Activated CD4-positive, alpha-beta T cell treated with anti-CD3 and anti-CD28 coated beads, Interleukin-2, amount 50 U/mL, for 4 hours (primary cell): ENCODE measurements around the gene MEGF11.

Experiments
- DNase-seq, 2 experiments: peaks; one replicate each; pipeline ENCODE4 v3.0.0-alpha.2; 2020

MEGF11 gene

DNA sequence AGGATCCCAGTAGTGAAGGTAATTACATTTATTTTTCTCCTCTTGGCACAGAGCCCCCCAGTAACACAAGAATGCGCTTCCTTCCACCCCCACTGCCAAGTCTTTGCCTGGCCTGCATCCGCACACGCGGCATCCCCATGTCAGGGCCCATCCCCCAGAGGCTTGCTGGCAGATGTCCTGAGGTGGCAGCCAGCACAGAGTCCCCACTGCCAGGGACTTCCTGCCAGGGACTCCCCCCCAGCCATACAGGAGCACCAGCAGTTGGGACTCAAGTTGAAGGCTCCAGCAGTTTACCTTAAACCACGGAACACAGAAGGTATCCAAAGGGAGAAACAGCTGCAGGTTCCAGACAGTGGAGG, 41.0 kb downstream of the MEGF11 start:
- DNase-seq = no peak

- DNase-seq = no peak
Measured at GRCh38 chr15:66211670-66212562, 41.6 kb downstream of the MEGF11 start.

- no peak for DNase-seq
Measured at GRCh38 chr15:66210684-66211083, 42.9 kb downstream of the MEGF11 start.

- no peak for DNase-seq
Measured at GRCh38 chr15:66198757-66199156, 54.8 kb downstream of the MEGF11 start.

- no peak for DNase-seq
Measured at GRCh38 chr15:66196602-66197001, 56.9 kb downstream of the MEGF11 start.

GRCh38 chr15:66195621-66196230, 57.8 kb downstream of the MEGF11 start:
- no peak for DNase-seq

DNA sequence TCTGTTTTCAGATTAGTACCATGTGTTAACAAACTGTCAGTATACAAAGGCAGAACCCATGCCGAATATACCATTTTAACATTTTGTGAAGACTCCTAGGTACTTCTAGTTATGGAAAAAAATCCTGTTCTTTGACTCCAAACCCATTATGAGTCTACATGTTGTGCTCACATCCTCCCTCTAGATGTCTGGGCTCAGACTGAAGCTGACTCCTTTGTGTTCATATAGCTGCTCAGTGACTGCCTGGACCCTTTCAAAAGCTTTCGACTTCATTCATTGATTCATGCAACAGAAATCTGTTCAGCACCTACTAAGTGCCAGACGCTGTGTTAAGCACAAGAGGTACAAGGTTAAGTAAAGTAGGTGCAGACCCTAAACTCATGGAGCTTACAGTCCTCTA, 60.5 kb downstream of the MEGF11 start:
- DNase-seq = no peak

DNA sequence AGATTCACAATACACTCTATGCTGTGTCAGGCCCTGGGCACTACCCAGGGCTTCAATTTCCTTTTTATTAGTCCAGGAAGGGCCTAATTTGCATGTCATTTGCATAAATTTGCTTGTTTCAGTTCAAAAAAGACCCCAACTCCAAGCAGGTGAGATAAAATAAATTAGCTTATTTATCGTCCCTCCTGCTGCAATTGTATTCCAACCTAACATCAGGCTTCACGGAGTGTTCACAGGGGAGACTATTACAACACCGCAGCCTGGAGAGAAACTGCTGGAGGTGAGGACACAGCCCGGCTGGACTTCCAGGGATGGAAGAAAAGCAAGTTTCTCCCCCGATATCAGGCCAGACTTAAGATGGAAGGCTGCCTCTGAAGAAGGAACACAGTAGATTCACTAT, 62.8 kb downstream of the MEGF11 start:
- no peak for DNase-seq

- DNase-seq = no peak
Measured at GRCh38 chr15:66189291-66189690, 64.3 kb downstream of the MEGF11 start.

GRCh38 chr15:66188464-66188863, 65.1 kb downstream of the MEGF11 start:
- DNase-seq = no peak

- DNase-seq = no peak
Measured at GRCh38 chr15:66187271-66187670, 66.3 kb downstream of the MEGF11 start.

DNA sequence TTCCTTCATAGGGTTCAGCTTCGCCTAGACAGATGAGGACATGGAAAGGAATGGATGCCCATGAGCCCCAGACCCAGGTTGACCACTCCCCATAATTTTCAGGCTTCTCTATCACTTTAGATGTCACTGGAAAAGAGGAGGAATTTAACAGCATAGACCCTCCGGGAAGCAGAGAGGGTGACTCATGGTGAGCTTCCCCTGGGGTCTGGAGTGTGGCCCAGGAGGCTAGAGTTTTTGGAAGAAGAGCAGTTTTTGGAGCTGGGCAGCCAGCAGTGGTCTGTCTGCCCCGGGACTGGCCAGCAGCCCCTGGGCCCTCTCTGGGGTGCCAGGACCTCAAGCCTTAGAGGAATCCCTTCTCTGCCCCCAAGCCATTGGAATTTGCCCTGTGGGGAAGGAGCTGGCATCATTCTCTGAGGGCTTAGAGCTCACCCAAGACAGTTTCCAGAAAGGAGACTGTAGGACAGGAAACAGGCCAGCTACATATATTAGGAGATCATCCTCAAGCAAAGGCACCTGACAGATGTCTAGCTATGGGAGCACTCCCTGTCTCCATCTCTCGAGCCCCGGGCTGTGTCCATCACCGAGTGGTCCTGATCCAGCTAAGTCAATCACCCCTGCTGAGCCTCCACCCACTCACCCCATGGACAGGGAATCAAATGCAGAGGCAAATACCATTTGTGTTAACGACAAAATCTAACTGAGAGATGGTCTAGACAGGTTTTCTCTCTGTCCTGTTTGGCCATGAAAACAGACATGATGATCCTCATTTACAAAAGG, 67.3 kb downstream of the MEGF11 start:
- no peak for DNase-seq

DNA sequence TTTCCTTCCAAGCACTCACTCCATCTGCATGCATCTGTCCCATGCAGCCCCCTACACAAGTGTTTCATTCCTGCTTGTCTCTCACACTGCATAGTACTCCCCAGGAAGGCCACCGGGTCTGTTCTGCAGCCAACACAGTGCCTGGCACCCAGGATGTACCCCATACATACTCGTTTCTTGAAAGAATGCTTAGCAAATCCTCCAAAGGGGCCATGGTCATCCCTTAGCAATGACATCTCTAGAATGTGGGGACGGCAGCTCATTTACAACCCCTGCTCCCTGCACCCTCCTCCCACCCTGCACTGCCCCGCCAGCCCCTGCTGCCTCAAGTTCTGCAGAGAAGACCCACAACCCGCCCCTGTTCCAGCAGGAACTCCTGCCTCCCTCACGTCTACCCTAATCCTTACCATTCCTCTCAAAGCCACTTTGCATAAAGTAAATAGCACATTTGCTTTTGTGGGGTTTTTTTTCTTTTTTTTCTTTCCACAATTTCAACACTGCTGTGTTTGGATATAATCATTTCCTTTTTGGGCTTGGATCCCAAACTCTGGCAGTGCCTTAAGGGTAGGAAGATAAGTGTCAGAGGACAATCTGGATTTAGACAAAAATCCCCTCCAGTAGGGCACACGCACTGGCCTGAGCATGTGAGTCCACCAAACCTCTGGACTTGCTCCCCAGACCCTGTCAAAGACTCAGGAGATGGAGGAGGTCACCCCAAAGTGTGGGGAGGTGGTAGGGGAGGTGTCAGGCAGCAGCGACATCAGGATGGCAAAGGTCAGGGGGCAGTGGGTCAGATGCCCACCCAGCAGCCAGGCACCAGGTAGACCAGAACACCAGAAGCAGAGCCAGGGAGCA, 68.4 kb downstream of the MEGF11 start:
- DNase-seq = no peak

DNA sequence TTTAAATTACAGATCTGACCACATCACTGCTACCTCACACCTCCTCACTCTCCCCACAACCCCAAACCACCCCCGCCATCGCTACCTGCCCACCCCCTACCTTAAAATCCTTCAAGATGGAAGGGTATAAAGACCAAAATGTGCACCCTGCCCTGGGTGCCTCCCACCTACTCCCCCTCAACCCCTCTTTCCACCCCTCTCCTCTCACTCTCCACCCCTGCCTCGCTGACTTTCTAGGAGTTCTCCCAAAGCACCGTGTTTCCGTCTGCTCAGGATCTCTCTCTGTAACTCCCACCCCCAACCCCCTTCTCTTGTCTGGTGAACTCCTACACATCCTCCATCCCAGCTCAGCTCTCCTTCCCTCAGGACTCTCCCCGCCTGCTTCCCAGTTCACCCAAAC, 69.1 kb downstream of the MEGF11 start:
- DNase-seq = no peak

GRCh38 chr15:66180531-66181097, 72.9 kb downstream of the MEGF11 start:
- DNase-seq = no peak

- no peak for DNase-seq
Measured at GRCh38 chr15:66178531-66178910, 75.0 kb downstream of the MEGF11 start.

- no peak for DNase-seq
Measured at GRCh38 chr15:66172324-66172980, 81.1 kb downstream of the MEGF11 start.

GRCh38 chr15:66171841-66172240, 81.7 kb downstream of the MEGF11 start:
- DNase-seq = no peak

- no peak for DNase-seq
Measured at GRCh38 chr15:66170716-66171115, 82.8 kb downstream of the MEGF11 start.

DNA sequence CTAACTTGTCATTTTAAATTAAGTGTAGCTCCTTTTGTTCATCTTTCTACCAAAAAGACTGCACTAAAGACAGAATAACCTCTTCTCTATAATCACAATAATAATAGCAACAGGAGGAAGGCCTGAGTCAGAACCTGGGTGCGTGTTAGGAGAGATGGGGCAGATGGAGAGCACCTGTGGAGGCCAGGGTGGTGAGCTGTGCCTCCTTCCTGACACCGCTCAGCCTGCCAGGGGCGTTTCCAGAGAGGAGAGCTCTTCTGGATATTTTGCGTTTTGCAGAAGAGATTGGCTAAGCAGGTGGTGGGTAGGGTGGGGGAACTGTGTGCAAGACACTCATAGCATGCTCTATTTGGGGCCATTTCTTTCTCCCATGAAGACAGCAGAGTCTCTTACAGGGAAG, 83.5 kb downstream of the MEGF11 start:
- no peak for DNase-seq

GRCh38 chr15:66169625-66170024, 83.9 kb downstream of the MEGF11 start:
- DNase-seq = no peak

DNA sequence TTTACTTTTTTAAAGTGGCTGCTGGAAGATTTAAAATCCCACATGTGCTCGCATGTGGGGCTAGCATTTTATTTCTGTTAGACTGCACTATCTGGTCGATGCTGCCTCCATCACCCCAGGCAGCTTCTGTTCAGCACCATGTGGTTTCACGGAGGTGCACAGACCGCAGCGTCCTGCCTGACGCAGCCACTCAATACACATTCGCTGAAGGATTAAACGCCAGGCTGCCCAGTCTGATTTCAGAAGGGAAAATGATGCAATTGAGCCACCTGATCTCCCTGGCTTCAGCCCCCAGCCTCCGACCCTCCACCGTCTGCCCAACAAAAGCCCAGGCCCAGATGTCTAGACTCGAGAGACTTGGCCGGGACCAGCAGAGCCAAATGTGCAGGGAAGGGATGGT, 84.5 kb downstream of the MEGF11 start:
- no peak for DNase-seq
